ENCODE results near the gene RTN4RL2. TPM values are rescaled to one million over a fixed set of nuclear protein-coding genes. Genes with fewer than 3 reads are reported as not detected.

The RTN4RL2 gene
- total RNA-seq, 1 experiment from 2014 or later: 15.5 TPM

GRCh38 chr11:57430952-57431351, 29.4 kb upstream of the RTN4RL2 start:
- ATAC-seq (peak; percentile 72), DNase-seq (ENCODE audit: low spot score) (peak; percentile 35)
- ChIA-PET POLR2A (no interaction called here), CTCF (interaction anchor here (0.5 to 1.9 kb wide), 12 partner anchors 27 to 317 kb away, joined by 3 to 36 read pairs (median 5); partner anchors contain the start of genes PRG3 and RTN4RL2)
- peaks cover 17% of the 10 kb centered on the region for H3K4me1 Mint-ChIP-seq
- H3K4me3 Mint-ChIP-seq: no peak overlapping the region
- no peaks in the 10 kb centered on the region for H3K9me3 Mint-ChIP-seq
- no peak for TF ChIP-seq OVOL2 (CRISPR knock-in tag; IDR thresholded peaks at IDR 0.05; ENCODE audit: borderline replicate concordance)
- no peak for TF ChIP-seq NFATC4 (CRISPR knock-in tag; IDR thresholded peaks at IDR 0.05)
- H3K27ac Mint-ChIP-seq: no peak overlapping the region
- H3K27me3 Mint-ChIP-seq (ENCODE audit: low read depth): peaks cover 38% of the 10 kb centered on the region
- H3K36me3 Mint-ChIP-seq: 0 out of 2 replicates have a peak, but pooled peaks cover under 1% of the 10 kb centered on the region

GRCh38 chr11:57432149-57432561, 28.2 kb upstream of the RTN4RL2 start:
- no peaks in the 10 kb centered on the region for H3K9me3 Mint-ChIP-seq
- H3K36me3 Mint-ChIP-seq: no peaks in the 10 kb centered on the region
- ATAC-seq (no peak), DNase-seq (ENCODE audit: low spot score) (no peak)
- H3K4me1 Mint-ChIP-seq: peaks cover 8% of the 10 kb centered on the region
- H3K27ac Mint-ChIP-seq: no peak overlapping the region
- no peak overlapping the region for H3K4me3 Mint-ChIP-seq
- TF ChIP-seq ATF1 (CRISPR knock-in tag; IDR thresholded peaks at IDR 0.05): no peak
- no peak for TF ChIP-seq ZNF232 (CRISPR knock-in tag; IDR thresholded peaks at IDR 0.05)
- no peak for TF ChIP-seq FOXJ3 (CRISPR knock-in tag; IDR thresholded peaks at IDR 0.05; ENCODE audit: borderline replicate concordance)
- no peak for TF ChIP-seq CREM (CRISPR knock-in tag; IDR thresholded peaks at IDR 0.05)
- no peak for TF ChIP-seq HMGXB4 (CRISPR knock-in tag; IDR thresholded peaks at IDR 0.05)
- TF ChIP-seq, protein P1, sequence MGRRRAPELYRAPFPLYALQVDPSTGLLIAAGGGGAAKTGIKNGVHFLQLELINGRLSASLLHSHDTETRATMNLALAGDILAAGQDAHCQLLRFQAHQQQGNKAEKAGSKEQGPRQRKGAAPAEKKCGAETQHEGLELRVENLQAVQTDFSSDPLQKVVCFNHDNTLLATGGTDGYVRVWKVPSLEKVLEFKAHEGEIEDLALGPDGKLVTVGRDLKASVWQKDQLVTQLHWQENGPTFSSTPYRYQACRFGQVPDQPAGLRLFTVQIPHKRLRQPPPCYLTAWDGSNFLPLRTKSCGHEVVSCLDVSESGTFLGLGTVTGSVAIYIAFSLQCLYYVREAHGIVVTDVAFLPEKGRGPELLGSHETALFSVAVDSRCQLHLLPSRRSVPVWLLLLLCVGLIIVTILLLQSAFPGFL (CRISPR knock-in tag; IDR thresholded peaks at IDR 0.05; ENCODE audit: borderline replicate concordance): no peak
- TF ChIP-seq JAZF1 (CRISPR knock-in tag; IDR thresholded peaks at IDR 0.05): no peak
- no peak for TF ChIP-seq ATF2 (CRISPR knock-in tag; IDR thresholded peaks at IDR 0.05; ENCODE audit: borderline replicate concordance, low read depth)
- TF ChIP-seq CBFB (CRISPR knock-in tag; IDR thresholded peaks at IDR 0.05; ENCODE audit: low read depth): no peak
- no peak for TF ChIP-seq IRF1 (CRISPR knock-in tag; IDR thresholded peaks at IDR 0.05)
- TF ChIP-seq, protein P2, sequence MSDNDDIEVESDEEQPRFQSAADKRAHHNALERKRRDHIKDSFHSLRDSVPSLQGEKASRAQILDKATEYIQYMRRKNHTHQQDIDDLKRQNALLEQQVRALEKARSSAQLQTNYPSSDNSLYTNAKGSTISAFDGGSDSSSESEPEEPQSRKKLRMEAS (CRISPR knock-in tag; IDR thresholded peaks at IDR 0.05): no peak
- TF ChIP-seq NR2C2 (CRISPR knock-in tag; IDR thresholded peaks at IDR 0.05): no peak
- TF ChIP-seq NR3C1 (CRISPR knock-in tag; conservative IDR thresholded peaks at IDR 0.05; ENCODE audit: low read depth): no peak
- peaks cover 31% of the 10 kb centered on the region for H3K27me3 Mint-ChIP-seq (ENCODE audit: low read depth)
- ChIA-PET CTCF (no interaction called here), POLR2A (interaction anchor here (0.6 kb wide), 1 partner anchor 26 kb away, joined by 8 read pairs; no protein-coding TSS in a partner anchor)

DNA sequence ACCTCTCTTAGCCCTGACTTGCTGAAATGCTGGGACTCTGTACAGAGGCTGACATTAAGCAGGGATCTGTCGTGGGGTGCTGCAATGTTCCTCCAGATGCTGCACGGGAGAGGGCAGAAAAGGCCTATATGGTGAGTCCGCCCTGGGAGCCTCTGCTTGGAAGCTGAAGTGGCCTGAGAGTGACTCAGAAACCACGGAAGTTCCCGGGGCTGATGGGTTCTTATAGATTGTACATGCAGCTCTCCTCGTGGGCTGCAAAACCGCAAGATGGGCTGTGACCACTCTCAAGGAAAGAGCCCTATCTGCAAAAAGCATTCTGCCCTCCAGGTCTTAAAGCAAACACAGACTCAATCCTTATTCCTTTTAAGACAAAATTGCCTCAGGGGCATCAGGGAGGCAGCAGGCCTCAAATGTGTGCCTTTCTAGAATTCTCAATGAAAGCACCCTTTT, 27.6 kb upstream of the RTN4RL2 start:
- ChIA-PET CTCF (no interaction called here), POLR2A (interaction anchor here (0.6 kb wide), 1 partner anchor 25 kb away, joined by 8 read pairs; no protein-coding TSS in a partner anchor)
- Mint-ChIP-seq H3K27me3 (ENCODE audit: low read depth) (peaks cover 27% of the 10 kb centered on the region), H3K9me3 (no peaks in the 10 kb centered on the region), H3K36me3 (no peaks in the 10 kb centered on the region), H3K4me3 (no peak overlapping the region), H3K4me1 (peaks cover 3% of the 10 kb centered on the region), H3K27ac (no peak overlapping the region)
- ATAC-seq: no peak
- DNase-seq (ENCODE audit: low spot score): no peak
- TF ChIP-seq USF2 (CRISPR knock-in tag; IDR thresholded peaks at IDR 0.05) (no peak), TEAD1 (CRISPR knock-in tag; IDR thresholded peaks at IDR 0.05) (no peak), PRDM15 (CRISPR knock-in tag; IDR thresholded peaks at IDR 0.05) (no peak), ELF4 (CRISPR knock-in tag; IDR thresholded peaks at IDR 0.05; ENCODE audit: low read depth) (no peak)

Data from WTC11 (cell line).